Measurements from ENCODE around the gene ARL3. TPM values are rescaled to one million over a fixed set of nuclear protein-coding genes. Genes with fewer than 3 reads are reported as not detected.
A peak's percentile ranks its signal among the peaks of the same experiment; 100 is the strongest.

ARL3 gene
- total RNA-seq, 1 experiment from 2014 or later = 4.6 TPM

DNA sequence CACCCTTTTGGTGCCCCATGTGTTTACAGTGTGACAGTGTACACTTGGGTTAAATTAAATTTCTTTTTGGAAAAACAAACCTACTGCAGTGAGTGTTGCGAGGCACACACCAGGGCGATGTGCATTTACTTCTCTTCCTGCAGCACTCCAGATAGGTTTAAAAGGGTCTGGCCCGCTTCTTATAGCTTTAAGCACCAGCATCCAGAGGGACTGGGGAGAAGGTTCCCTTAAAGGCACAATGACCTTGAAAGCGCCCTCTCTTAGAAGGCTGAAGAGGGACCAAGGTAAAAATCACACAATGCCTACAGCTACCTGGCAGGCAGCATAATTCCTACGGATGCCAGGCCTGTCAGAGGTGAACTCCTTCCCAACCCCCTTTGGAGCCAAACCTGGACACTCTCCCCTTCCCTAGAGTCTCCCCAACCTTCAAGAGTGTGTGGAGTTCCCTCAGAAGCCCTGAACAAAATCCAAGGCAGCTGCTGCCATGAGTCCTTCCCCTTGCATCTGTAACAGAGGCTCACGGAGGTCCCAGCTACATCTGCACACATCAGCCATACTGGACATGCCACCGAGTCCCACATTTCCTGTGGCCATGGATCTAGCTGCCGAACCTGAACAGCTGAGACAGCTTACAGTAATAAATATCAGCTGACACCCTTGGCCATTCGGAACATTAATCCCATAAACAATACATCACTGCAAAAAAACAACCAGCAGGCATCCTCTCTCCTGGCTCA lies 36.7 kb downstream of the ARL3 start:
- Histone ChIP-seq H3K79me2 (ENCODE audit: low read length) (no peaks in the 10 kb centered on the region), H3K36me3 (ENCODE audit: insufficient read depth, low read length) (0 out of 2 replicates have a peak, but pooled peaks cover 3% of the 10 kb centered on the region), H4K20me1 (ENCODE audit: insufficient read depth, low read depth, low read length) (no peaks in the 10 kb centered on the region), H3K27me3 (ENCODE audit: low read length) (no peaks in the 10 kb centered on the region), H3K4me1 (ENCODE audit: low read length) (peaks cover 44% of the 10 kb centered on the region), H3K9ac (ENCODE audit: low read length) (no peak overlapping the region), H3K4me2 (ENCODE audit: low read depth, low read length, poor library complexity, severe bottlenecking) (no peak overlapping the region), H3K4me3 (ENCODE audit: low read length) (no peak overlapping the region), H2AFZ (ENCODE audit: low read length) (no peak overlapping the region), H3K9me3 (ENCODE audit: low read length) (no peaks in the 10 kb centered on the region), H3K9me2 (replicated peaks; ENCODE audit: insufficient read depth, low read length) (no peaks in the 10 kb centered on the region), H3K27ac (ENCODE audit: low read length) (no peak overlapping the region)
- no peak for DNase-seq

DNA sequence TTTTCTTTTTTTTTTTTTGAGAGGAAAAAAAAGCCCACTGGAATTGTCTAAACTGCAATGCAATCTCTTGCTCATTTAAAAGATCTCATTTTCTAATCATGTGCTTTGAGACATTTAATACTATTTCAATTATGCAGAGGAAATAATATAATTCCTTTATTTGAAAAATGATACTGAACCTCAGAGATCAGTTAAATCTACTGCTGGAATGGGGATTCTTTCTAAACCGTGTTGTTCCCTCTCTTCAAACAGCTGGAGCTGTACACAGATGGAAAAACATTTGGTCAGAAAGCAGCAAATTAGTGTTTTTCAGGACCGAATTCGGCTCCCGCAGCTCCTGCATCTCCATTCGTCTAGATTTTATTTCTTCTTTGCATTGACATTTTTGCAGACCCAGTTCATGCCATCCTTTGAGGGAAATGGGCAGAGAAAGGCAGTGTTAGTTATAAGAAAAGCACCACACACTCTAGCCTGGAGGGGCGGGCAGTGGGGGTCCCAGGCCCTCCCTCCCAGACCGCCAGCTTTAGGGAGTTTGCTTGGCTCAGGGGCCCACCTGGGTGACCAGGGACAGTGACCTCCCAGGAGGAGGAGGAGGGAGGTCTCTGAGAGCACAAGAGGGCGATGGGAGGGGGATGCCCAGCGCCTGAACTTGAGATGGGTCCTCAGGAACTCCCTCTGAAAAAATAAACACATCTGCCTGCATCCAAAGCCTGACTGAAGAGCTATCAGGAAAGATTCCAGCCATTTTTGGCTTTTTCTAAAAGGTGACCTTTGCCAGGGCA lies 37.5 kb downstream of the ARL3 start:
- H3K4me2 ChIP-seq (ENCODE audit: low read depth, low read length, poor library complexity, severe bottlenecking) = no peak overlapping the region
- no peak overlapping the region for H3K9ac ChIP-seq (ENCODE audit: low read length)
- H3K4me3 ChIP-seq (ENCODE audit: low read length) = no peak overlapping the region
- H2AFZ ChIP-seq (ENCODE audit: low read length) = no peak overlapping the region
- peaks cover 46% of the 10 kb centered on the region for H3K4me1 ChIP-seq (ENCODE audit: low read length)
- H3K9me3 ChIP-seq (ENCODE audit: low read length) = no peaks in the 10 kb centered on the region
- 0 out of 2 replicates have a peak, but pooled peaks cover 3% of the 10 kb centered on the region for H3K36me3 ChIP-seq (ENCODE audit: insufficient read depth, low read length)
- no peaks in the 10 kb centered on the region for H3K9me2 ChIP-seq (replicated peaks; ENCODE audit: insufficient read depth, low read length)
- H4K20me1 ChIP-seq (ENCODE audit: insufficient read depth, low read depth, low read length) = no peaks in the 10 kb centered on the region
- no peaks in the 10 kb centered on the region for H3K27me3 ChIP-seq (ENCODE audit: low read length)
- no peaks in the 10 kb centered on the region for H3K79me2 ChIP-seq (ENCODE audit: low read length)
- H3K27ac ChIP-seq (ENCODE audit: low read length) = no peak overlapping the region
- DNase-seq = no peak

DNA sequence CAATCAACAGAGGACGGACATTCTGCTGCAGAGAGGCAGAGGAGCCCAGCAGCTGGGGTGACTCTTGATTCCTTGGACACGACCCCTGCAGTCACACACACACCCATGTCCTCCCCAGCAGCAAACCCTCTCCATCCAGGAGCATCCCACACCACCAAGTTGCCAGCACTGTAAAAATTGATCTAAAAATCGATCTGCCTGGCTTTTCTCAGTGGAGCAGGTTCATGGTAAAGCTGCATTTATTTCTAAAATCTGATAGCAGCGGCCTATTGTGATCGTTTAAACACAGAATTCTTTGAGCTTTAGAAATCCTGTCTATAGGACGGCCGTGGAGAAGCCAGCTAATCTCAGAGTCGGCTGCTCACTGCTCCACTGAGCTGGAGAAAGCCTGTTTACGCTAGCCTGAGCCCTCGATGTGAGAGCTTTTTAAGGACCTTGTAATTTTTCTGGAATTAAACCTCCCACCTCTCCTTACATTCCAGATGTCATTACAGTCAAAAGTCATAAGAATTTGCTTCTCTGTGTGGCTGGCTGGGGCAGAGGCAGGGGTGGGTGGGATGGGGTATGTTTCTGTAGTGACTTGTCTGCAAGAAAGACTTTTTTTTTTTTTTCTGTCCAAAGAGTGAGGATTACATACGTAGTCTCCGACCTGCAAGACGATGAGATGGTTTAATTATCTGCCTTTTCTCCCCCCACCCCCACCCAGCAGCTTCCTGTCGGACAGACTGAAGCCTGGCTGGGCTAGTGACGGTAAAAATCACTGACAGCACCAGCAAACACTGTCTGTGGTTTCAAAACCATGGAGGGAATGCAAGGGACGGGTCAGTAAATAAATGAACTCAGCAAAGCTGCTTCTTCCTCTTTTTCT lies 38.3 kb downstream of the ARL3 start:
- Histone ChIP-seq H3K79me2 (ENCODE audit: low read length) (no peaks in the 10 kb centered on the region), H3K9me3 (ENCODE audit: low read length) (no peaks in the 10 kb centered on the region), H3K4me2 (ENCODE audit: low read depth, low read length, poor library complexity, severe bottlenecking) (no peak overlapping the region), H3K9ac (ENCODE audit: low read length) (peak overlapping the region; percentile 21; the same call in 1 of the 2 replicates), H3K4me3 (ENCODE audit: low read length) (no peak overlapping the region), H3K4me1 (ENCODE audit: low read length) (peaks cover 46% of the 10 kb centered on the region), H3K36me3 (ENCODE audit: insufficient read depth, low read length) (0 out of 2 replicates have a peak, but pooled peaks cover 3% of the 10 kb centered on the region), H4K20me1 (ENCODE audit: insufficient read depth, low read depth, low read length) (no peaks in the 10 kb centered on the region), H2AFZ (ENCODE audit: low read length) (no peak overlapping the region), H3K9me2 (replicated peaks; ENCODE audit: insufficient read depth, low read length) (no peaks in the 10 kb centered on the region), H3K27ac (ENCODE audit: low read length) (no peak overlapping the region), H3K27me3 (ENCODE audit: low read length) (no peaks in the 10 kb centered on the region)
- DNase-seq = no peak

DNA sequence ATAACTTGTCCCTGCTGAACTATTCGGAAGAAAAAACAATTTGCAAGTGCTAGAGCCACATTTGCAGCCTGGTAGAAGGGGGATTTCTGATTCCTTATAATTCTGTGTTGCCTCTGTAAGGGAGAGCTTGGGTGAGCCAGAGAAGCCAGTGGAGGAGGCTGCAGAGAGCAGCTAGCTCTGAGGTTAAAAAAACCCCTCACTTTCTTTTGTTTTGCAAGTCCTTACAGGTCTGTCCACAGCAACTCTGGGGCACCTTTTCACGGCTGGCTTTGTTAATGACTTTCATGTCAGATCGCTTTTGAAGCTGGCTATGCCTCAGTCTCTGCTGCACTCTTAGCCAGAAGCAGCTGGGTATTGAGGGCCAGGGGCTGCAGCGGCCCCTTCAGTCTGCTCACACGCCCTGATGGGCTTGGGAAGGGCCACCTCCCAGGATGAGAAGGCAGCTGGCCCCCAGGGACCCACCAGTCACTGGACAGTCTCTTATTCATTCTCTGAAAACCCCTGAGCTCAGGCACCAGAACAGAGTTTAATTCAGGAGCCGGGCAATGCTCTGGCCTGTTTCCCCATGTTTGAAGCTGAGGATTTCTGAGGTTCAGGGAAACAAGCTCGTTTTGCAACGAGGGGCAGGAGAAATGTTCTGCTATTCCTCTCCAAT lies 39.1 kb downstream of the ARL3 start:
- peak overlapping the region; percentile 21 for H3K9ac ChIP-seq (ENCODE audit: low read length)
- no peak overlapping the region for H3K4me3 ChIP-seq (ENCODE audit: low read length)
- DNase-seq = no peak

DNA sequence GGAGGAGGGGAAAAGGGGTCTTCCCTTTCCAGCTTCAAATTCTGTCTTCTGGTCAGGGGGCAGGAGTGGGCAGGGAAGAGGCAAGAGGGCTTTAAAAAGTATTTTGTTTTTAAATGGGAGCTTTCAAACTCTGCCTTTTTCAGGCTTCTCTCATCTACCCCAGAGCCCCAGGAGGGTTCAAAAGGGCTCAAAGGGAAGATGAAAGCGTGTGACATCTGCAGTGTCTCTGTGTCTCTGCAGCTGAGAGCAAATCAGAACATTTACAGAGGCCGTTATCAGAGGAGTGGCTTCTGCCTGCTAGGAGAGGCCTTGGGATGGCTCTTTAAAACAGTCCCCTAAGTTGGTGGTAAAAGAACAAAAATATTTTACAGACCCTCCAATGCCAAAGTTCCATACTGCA lies 39.6 kb downstream of the ARL3 start:
- Histone ChIP-seq H3K27me3 (ENCODE audit: low read length) (no peaks in the 10 kb centered on the region), H3K9ac (ENCODE audit: low read length) (peak overlapping the region; percentile 12; the same call in 1 of the 2 replicates), H3K36me3 (ENCODE audit: insufficient read depth, low read length) (0 out of 2 replicates have a peak, but pooled peaks cover 3% of the 10 kb centered on the region), H3K4me1 (ENCODE audit: low read length) (peaks cover 45% of the 10 kb centered on the region), H4K20me1 (ENCODE audit: insufficient read depth, low read depth, low read length) (no peaks in the 10 kb centered on the region), H3K4me2 (ENCODE audit: low read depth, low read length, poor library complexity, severe bottlenecking) (no peak overlapping the region), H3K27ac (ENCODE audit: low read length) (no peak overlapping the region), H3K9me3 (ENCODE audit: low read length) (no peaks in the 10 kb centered on the region), H2AFZ (ENCODE audit: low read length) (no peak overlapping the region), H3K4me3 (ENCODE audit: low read length) (no peak overlapping the region), H3K79me2 (ENCODE audit: low read length) (no peaks in the 10 kb centered on the region), H3K9me2 (replicated peaks; ENCODE audit: insufficient read depth, low read length) (no peaks in the 10 kb centered on the region)
- DNase-seq = no peak

More for the DNA sequence above, 39.1 kb downstream of the ARL3 start:
- no peaks in the 10 kb centered on the region for H3K9me2 ChIP-seq (replicated peaks; ENCODE audit: insufficient read depth, low read length)
- 0 out of 2 replicates have a peak, but pooled peaks cover 3% of the 10 kb centered on the region for H3K36me3 ChIP-seq (ENCODE audit: insufficient read depth, low read length)
- no peaks in the 10 kb centered on the region for H3K27me3 ChIP-seq (ENCODE audit: low read length)
- no peaks in the 10 kb centered on the region for H3K9me3 ChIP-seq (ENCODE audit: low read length)
- H3K4me1 ChIP-seq (ENCODE audit: low read length) = peaks cover 46% of the 10 kb centered on the region
- H3K4me2 ChIP-seq (ENCODE audit: low read depth, low read length, poor library complexity, severe bottlenecking) = no peak overlapping the region
- no peak overlapping the region for H2AFZ ChIP-seq (ENCODE audit: low read length)
- H3K27ac ChIP-seq (ENCODE audit: low read length) = no peak overlapping the region
- H4K20me1 ChIP-seq (ENCODE audit: insufficient read depth, low read depth, low read length) = no peaks in the 10 kb centered on the region
- H3K79me2 ChIP-seq (ENCODE audit: low read length) = no peaks in the 10 kb centered on the region

DNA sequence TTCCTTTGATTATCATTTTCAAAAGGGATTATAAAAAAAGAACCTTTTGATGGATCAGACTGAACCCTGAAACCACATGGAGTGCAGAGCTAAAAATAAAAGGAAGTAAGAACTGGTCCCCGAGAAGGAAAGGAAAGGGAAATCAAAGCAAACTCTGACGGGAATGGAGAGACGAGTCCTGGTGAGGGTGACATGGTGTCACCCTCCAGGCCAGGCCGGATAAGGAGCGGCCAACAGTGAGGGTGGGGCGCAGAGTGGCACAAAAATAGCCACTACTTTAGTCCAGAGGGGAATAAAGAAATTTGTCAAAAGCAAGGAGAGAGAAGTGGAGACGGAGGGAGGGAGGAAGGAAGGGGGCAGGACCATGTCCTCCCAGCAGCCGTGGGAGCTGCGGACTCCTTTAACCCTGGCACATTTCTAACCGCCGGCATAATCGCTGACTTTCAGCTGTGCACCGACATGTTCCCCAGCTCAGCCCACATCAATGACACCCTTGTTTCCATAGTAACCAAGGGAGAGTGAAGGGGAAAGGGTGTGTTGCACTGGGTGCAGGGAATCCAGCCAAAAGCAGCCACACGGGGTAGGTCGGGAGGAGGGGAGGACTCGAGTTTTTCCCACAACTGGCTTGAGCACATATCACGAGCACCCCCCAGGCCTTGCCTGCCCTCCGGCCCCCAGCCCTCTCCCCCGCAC lies 40.2 kb downstream of the ARL3 start:
- H3K27ac ChIP-seq (ENCODE audit: low read length) = no peak overlapping the region
- no peak overlapping the region for H3K4me3 ChIP-seq (ENCODE audit: low read length)
- DNase-seq = no peak
- no peak overlapping the region for H2AFZ ChIP-seq (ENCODE audit: low read length)
- no peaks in the 10 kb centered on the region for H4K20me1 ChIP-seq (ENCODE audit: insufficient read depth, low read depth, low read length)
- 0 out of 2 replicates have a peak, but pooled peaks cover 3% of the 10 kb centered on the region for H3K36me3 ChIP-seq (ENCODE audit: insufficient read depth, low read length)
- H3K4me2 ChIP-seq (ENCODE audit: low read depth, low read length, poor library complexity, severe bottlenecking) = no peak overlapping the region
- H3K9me3 ChIP-seq (ENCODE audit: low read length) = no peaks in the 10 kb centered on the region
- no peaks in the 10 kb centered on the region for H3K79me2 ChIP-seq (ENCODE audit: low read length)
- H3K9me2 ChIP-seq (replicated peaks; ENCODE audit: insufficient read depth, low read length) = no peaks in the 10 kb centered on the region
- H3K9ac ChIP-seq (ENCODE audit: low read length) = no peak overlapping the region
- H3K4me1 ChIP-seq (ENCODE audit: low read length) = peaks cover 39% of the 10 kb centered on the region
- H3K27me3 ChIP-seq (ENCODE audit: low read length) = no peaks in the 10 kb centered on the region

DNA sequence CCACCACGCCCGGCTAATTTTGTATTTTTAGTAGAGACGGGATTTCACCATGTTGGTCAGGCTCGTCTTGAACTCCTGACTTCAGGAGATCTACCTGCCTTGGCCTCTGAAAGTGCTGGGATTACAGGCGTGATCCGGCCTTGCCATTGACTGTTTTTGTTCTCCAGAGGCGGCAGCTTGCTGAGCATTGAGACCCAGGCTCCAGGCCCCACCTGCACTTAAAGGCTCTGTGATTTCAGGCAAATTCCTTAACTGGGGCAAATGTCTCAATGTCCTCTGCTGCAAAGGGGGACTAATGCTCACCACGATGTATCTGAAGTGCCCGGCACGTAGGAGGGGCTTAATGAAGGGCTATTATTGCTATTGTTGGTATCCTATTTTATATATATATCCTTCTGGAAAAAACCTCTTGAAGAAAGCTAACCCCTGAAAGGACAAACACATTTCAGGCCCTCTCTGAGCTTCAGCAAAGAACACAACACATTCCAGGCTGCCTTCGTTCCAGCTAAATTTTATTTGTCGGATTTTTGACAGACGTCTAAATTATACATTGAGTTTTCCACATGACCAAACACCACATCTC lies 40.9 kb downstream of the ARL3 start:
- Histone ChIP-seq H3K4me2 (ENCODE audit: low read depth, low read length, poor library complexity, severe bottlenecking) (no peak overlapping the region), H4K20me1 (ENCODE audit: insufficient read depth, low read depth, low read length) (no peaks in the 10 kb centered on the region), H3K9me2 (replicated peaks; ENCODE audit: insufficient read depth, low read length) (no peaks in the 10 kb centered on the region), H2AFZ (ENCODE audit: low read length) (no peak overlapping the region), H3K36me3 (ENCODE audit: insufficient read depth, low read length) (0 out of 2 replicates have a peak, but pooled peaks cover 3% of the 10 kb centered on the region), H3K4me3 (ENCODE audit: low read length) (no peak overlapping the region), H3K4me1 (ENCODE audit: low read length) (peaks cover 34% of the 10 kb centered on the region), H3K9me3 (ENCODE audit: low read length) (no peaks in the 10 kb centered on the region), H3K79me2 (ENCODE audit: low read length) (no peaks in the 10 kb centered on the region), H3K9ac (ENCODE audit: low read length) (no peak overlapping the region), H3K27me3 (ENCODE audit: low read length) (no peaks in the 10 kb centered on the region), H3K27ac (ENCODE audit: low read length) (no peak overlapping the region)
- no peak for DNase-seq

Measured in Karpas-422 (cell line).